Liver (tissue), 9 donors: Measurements from ENCODE around the gene CEL. TPM values are rescaled to one million over a fixed set of nuclear protein-coding genes. Genes with fewer than 3 reads are reported as not detected.

Experiments
- DNase-seq: peaks from one replicate; pipeline ENCODE4 v3.0.0-alpha.2; 2017; ENCODE audit warnings: low spot score
- H3K27ac ChIP-seq, 2 donors: one replicate each; pipeline ENCODE4 v1.7.0; 2013; ENCODE audit warnings: inconsistent platforms in 2 of 2, low read length in 2 of 2, control low read depth in 1 of 2, low read depth in 1 of 2, mild to moderate bottlenecking in 1 of 2
- H3K27me3 ChIP-seq, 4 donors: one replicate each; pipeline versions ENCODE4 v1.6.1 to v1.7.0; 2013; ENCODE audit warnings: low read length in 3 of 4, inconsistent platforms in 1 of 4, mild to moderate bottlenecking in 1 of 4, moderate library complexity in 1 of 4; ENCODE audit not compliant: control insufficient read depth in 4 of 4, insufficient read depth in 4 of 4
- H3K36me3 ChIP-seq, 4 donors: one replicate each; pipeline versions ENCODE4 v1.6.1 to v1.7.0; 2013; ENCODE audit warnings: low read length in 3 of 4, mild to moderate bottlenecking in 3 of 4, low read depth in 1 of 4, moderate library complexity in 1 of 4; ENCODE audit not compliant: control insufficient read depth in 4 of 4, insufficient read depth in 3 of 4
- H3K4me1 ChIP-seq, 4 donors: one replicate each; pipeline versions ENCODE4 v1.6.1 to v1.7.0; 2013; ENCODE audit warnings: low read length in 3 of 4, mild to moderate bottlenecking in 3 of 4, moderate library complexity in 1 of 4; ENCODE audit not compliant: control insufficient read depth in 4 of 4, insufficient read depth in 4 of 4
- H3K4me3 ChIP-seq, 3 donors: one replicate each; pipeline versions ENCODE4 v1.6.1 to v1.7.0; 2013; ENCODE audit warnings: low read length in 3 of 3, control low read depth in 1 of 3, low read depth in 1 of 3, mild to moderate bottlenecking in 1 of 3
- H3K9ac ChIP-seq, 2 donors: one replicate each; pipeline ENCODE4 v1.7.0; 2013; ENCODE audit warnings: low read length in 2 of 2, mild to moderate bottlenecking in 2 of 2, moderate library complexity in 2 of 2, control low read depth in 1 of 2, low read depth in 1 of 2
- H3K9me3 ChIP-seq, 4 donors: one replicate each; pipeline versions ENCODE4 v1.6.1 to v1.7.0; 2013; ENCODE audit warnings: low read length in 3 of 4; ENCODE audit not compliant: control insufficient read depth in 4 of 4
- ATF3 ChIP-seq: IDR thresholded peaks from 2 replicates; pipeline ENCODE4 v1.6.1; 2016; ENCODE audit warnings: antibody characterized with exemption
- CTCF ChIP-seq: fragments of 150-350 bp; IDR thresholded peaks from 2 replicates; pipeline ENCODE4 v1.5.1; 2017; ENCODE audit warnings: improper control_type of control experiment, low read depth, low read length; ENCODE audit not compliant: missing input control
- EGR1 ChIP-seq, 2 donors: IDR thresholded peaks; 2 replicates each; pipeline ENCODE4 v1.6.1; 2016 to 2018; ENCODE audit warnings: antibody characterized with exemption in 2 of 2, low read depth in 2 of 2
- FOXA1 ChIP-seq: IDR thresholded peaks from 2 replicates; pipeline ENCODE4 v1.6.1; 2016; ENCODE audit warnings: antibody characterized with exemption
- FOXA2 ChIP-seq: IDR thresholded peaks from 2 replicates; pipeline ENCODE4 v1.6.1; 2016; ENCODE audit warnings: antibody characterized with exemption
- GABPA ChIP-seq, 2 donors: IDR thresholded peaks in 1 of 2; conservative IDR thresholded peaks in 1 of 2; 2 replicates each; pipeline ENCODE4 v1.6.1; 2016; ENCODE audit warnings: antibody characterized with exemption in 2 of 2, mild to moderate bottlenecking in 1 of 2, moderate library complexity in 1 of 2
- HNF4A ChIP-seq, 2 donors: conservative IDR thresholded peaks; 2 replicates each; pipeline ENCODE4 v1.6.1; 2016; ENCODE audit warnings: antibody characterized with exemption in 2 of 2, mild to moderate bottlenecking in 2 of 2
- HNF4G ChIP-seq: IDR thresholded peaks from 2 replicates; pipeline ENCODE4 v1.6.1; 2016; ENCODE audit warnings: antibody characterized with exemption
- JUND ChIP-seq, 2 donors: IDR thresholded peaks; 2 replicates each; pipeline ENCODE4 v1.6.1; 2016; ENCODE audit warnings: antibody characterized with exemption in 2 of 2
- RAD21 ChIP-seq, 2 donors: IDR thresholded peaks; 2 replicates each; pipeline ENCODE4 v1.6.1; 2016; ENCODE audit warnings: antibody characterized with exemption in 2 of 2, mild to moderate bottlenecking in 2 of 2
- RXRA ChIP-seq, 2 donors: IDR thresholded peaks; 2 replicates each; pipeline ENCODE4 v1.6.1; 2017 to 2018; ENCODE audit warnings: antibody characterized with exemption in 2 of 2, mild to moderate bottlenecking in 1 of 2
- SP1 ChIP-seq: IDR thresholded peaks from 2 replicates; pipeline ENCODE4 v1.6.1; 2018; ENCODE audit warnings: antibody characterized with exemption, mild to moderate bottlenecking
- TAF1 ChIP-seq: conservative IDR thresholded peaks from 2 replicates; pipeline ENCODE4 v1.6.1; 2016; ENCODE audit warnings: antibody characterized with exemption, mild to moderate bottlenecking
- YY1 ChIP-seq: IDR thresholded peaks from 2 replicates; pipeline ENCODE4 v1.6.1; 2016; ENCODE audit warnings: antibody characterized with exemption, mild to moderate bottlenecking
- WGBS: extraction: QIAGEN DNeasy Blood & Tissue Kit; methylation state at CpG from one replicate; pipeline ENCODE4 v1.1.7; 2013; 5-methylcytosine and 5-hydroxymethylcytosine counted together
- polyA plus RNA-seq, 2 donors: library from polyadenylated mRNA; stranded (reverse) in 1 of 2; unstranded in 1 of 2; fragments of 200-250 nt in 1 of 2; fragments of >200 nt in 1 of 2; fragmentation: Nextera tagmentation in 1 of 2; extraction: Ambion mirVana in 1 of 2; gene quantifications; one replicate each; pipeline versions ENCODE4 v1.2.1 to v1.2.3, GENCODE V29; 2013 to 2015
- total RNA-seq, 2 donors: library from RNA; depleted of rRNA; stranded (reverse); fragments of >200 nt; gene quantifications; one replicate each; pipeline ENCODE4 v1.2.3, GENCODE V29; 2014
- donor health status: healthy.
- donor health status: healthy.
- donor health status: healthy.
- donor health status: healthy.
- donor health status: healthy.

CEL gene
- total and polyA plus RNA-seq, 4 donors = 0.08 to 0.25 (median 0.09) TPM; not detected in 1

- Histone ChIP-seq H3K27ac (no peak overlapping the region), H3K9ac (no peak overlapping the region), H3K4me1 (no peaks in the 10 kb centered on the region), H3K9me3 (no peaks in the 10 kb centered on the region), H3K4me3 (no peak overlapping the region), H3K27me3 (no peaks in the 10 kb centered on the region), H3K36me3 (peaks cover 2 to 62% (median 22%) of the 10 kb centered on the region in 4 donors)
- TF ChIP-seq FOXA1 (no peak), TAF1 (no peak), HNF4G (no peak), YY1 (no peak), CTCF (no peak), RAD21 (IDR thresholded peaks at IDR 0.05) (no peak), JUND (IDR thresholded peaks at IDR 0.05) (no peak), FOXA2 (no peak), GABPA (IDR thresholded peaks at IDR 0.05 in 1 of 2, conservative IDR thresholded peaks at IDR 0.05 in 1 of 2) (no peak), HNF4A (conservative IDR thresholded peaks at IDR 0.05) (no peak), EGR1 (IDR thresholded peaks at IDR 0.05; ENCODE audit: low read depth in 2 of 2) (no peak)
- no peak for DNase-seq
- 86% methylated on average over 16 of the region's 16 CpGs for WGBS
Measured at GRCh38 chr9:133098104-133098754, 36.4 kb downstream of the CEL start.

GRCh38 chr9:133098871-133099270 is 37.1 kb downstream of the CEL start:
- no peaks in the 10 kb centered on the region for H3K4me1 ChIP-seq
- no peaks in the 10 kb centered on the region for H3K9me3 ChIP-seq
- no peak for DNase-seq
- peaks cover 2 to 62% (median 22%) of the 10 kb centered on the region in 4 donors for H3K36me3 ChIP-seq
- 88% methylated on average over 5 of the region's 5 CpGs for WGBS
- H3K4me3 ChIP-seq = no peak overlapping the region
- TF ChIP-seq JUND (IDR thresholded peaks at IDR 0.05) (no peak), HNF4A (conservative IDR thresholded peaks at IDR 0.05) (no peak), RAD21 (IDR thresholded peaks at IDR 0.05) (no peak), ATF3 (no peak), CTCF (no peak), SP1 (no peak), FOXA1 (no peak), RXRA (IDR thresholded peaks at IDR 0.05) (no peak)
- no peaks in the 10 kb centered on the region for H3K27me3 ChIP-seq
- H3K9ac ChIP-seq = no peak overlapping the region
- H3K27ac ChIP-seq = no peak overlapping the region
